GM12878 (cell line): ENCODE measurements around the gene MMD2. TPM values are rescaled to one million over a fixed set of nuclear protein-coding genes. Genes with fewer than 3 reads are reported as not detected.

Source experiments
- ATAC-seq: fragments of 200-7000 bp; cut with Tn5 transposase; 3 replicates; pipeline ENCODE4 v1.9.1; 2020; ENCODE audit warnings: mild to moderate bottlenecking, moderate library complexity
- BruUV-seq: library from RNA; stranded (reverse); fragments of 400-500 nt; replicated peaks from 2 replicates; lab custom pipeline; 2021; lab: Mats Ljungman, UMichigan
- CTCF ChIA-PET: fragments of 300-600 bp; sonication (Branson Sonifier 250); formaldehyde crosslinking; extraction: SDS; loops from one replicate; lab custom pipeline; 2021; ENCODE audit warnings: inconsistent platforms; lab: Yijun Ruan, JAX
- POLR2A ChIA-PET: fragments of 350-600 bp; formaldehyde crosslinking; extraction: SDS; loops from one replicate; lab custom pipeline; 2021; ENCODE audit warnings: inconsistent platforms; lab: Charles Lee
- RAD21 ChIA-PET: fragments of 300-600 bp; sonication (Branson Sonifier 250); formaldehyde crosslinking; loops from one replicate; lab custom pipeline; 2023; ENCODE audit warnings: antibody characterized with exemption; ENCODE audit not compliant: unreplicated experiment; lab: Charles Lee
- SMC1A ChIA-PET: fragments of 300-600 bp; sonication (Branson Sonifier 250); formaldehyde crosslinking; loops from one replicate; lab custom pipeline; 2023; ENCODE audit not compliant: unreplicated experiment, uncharacterized antibody; lab: Charles Lee
- DNase-seq: peaks from one replicate; pipeline ENCODE4 v3.0.0-alpha.2; 2011; ENCODE audit warnings: low read depth, low spot score
- FAIRE-seq: peaks from 3 replicates; lab custom pipeline; 2011; peaks lifted over from hg19 to GRCh38; lab: Jason Lieb, UNC
- H2AFZ ChIP-seq: 2 replicates; pipeline ENCODE4 v1.6.0; 2011; ENCODE audit warnings: low read depth, low read length, control low read depth; ENCODE audit not compliant: control insufficient read depth
- H3K27ac ChIP-seq: 2 replicates; pipeline ENCODE4 v1.5.1; 2011; ENCODE audit warnings: control low read depth; ENCODE audit not compliant: control insufficient read depth, insufficient read depth
- H3K27me3 ChIP-seq, 2 experiments: replicated peaks in 1 of 2; 2 replicates each; pipeline versions ENCODE4 v1.6.0 to v1.6.1; 2011; ENCODE audit warnings: low read length in 1 of 2; ENCODE audit not compliant: control insufficient read depth in 2 of 2, insufficient read depth in 2 of 2
- H3K36me3 ChIP-seq, 2 experiments: 2 replicates each; pipeline ENCODE4 v1.5.1; 2011; ENCODE audit warnings: low read length in 1 of 2; ENCODE audit not compliant: control insufficient read depth in 2 of 2, insufficient read depth in 2 of 2
- H3K4me1 ChIP-seq: 2 replicates; pipeline ENCODE4 v1.6.1; 2011; ENCODE audit warnings: mild to moderate bottlenecking, low read length, moderate library complexity, mixed read lengths; ENCODE audit not compliant: control insufficient read depth, insufficient read depth
- H3K4me2 ChIP-seq: 2 replicates; pipeline ENCODE4 v1.6.0; 2011; ENCODE audit warnings: control low read depth; ENCODE audit not compliant: control insufficient read depth, insufficient read depth
- H3K4me3 ChIP-seq: fragments of 200-600 bp; sonication (generic); 2 replicates; pipeline ENCODE4 v1.5.1; 2016
- H3K79me2 ChIP-seq: 2 replicates; pipeline ENCODE4 v1.6.0; 2011; ENCODE audit warnings: low read length; ENCODE audit not compliant: control insufficient read depth, insufficient read depth
- H3K9ac ChIP-seq: 2 replicates; pipeline ENCODE4 v1.8.0; 2011; ENCODE audit warnings: low read length, control low read depth, mixed read lengths; ENCODE audit not compliant: control insufficient read depth, insufficient read depth
- H3K9me3 ChIP-seq: replicated peaks from 3 replicates; pipeline ENCODE4 v1.5.1; 2011; ENCODE audit warnings: mild to moderate bottlenecking, low read length; ENCODE audit not compliant: control insufficient read depth, insufficient read depth
- H4K20me1 ChIP-seq: 2 replicates; pipeline ENCODE4 v1.6.0; 2011; ENCODE audit not compliant: control insufficient read depth, insufficient read depth
- BCLAF1 ChIP-seq: fragments of 450-650 bp; IDR thresholded peaks from 2 replicates; pipeline ENCODE4 v1.6.1; 2017; ENCODE audit warnings: antibody characterized with exemption, mild to moderate bottlenecking, moderate library complexity
- BHLHE40 ChIP-seq, 2 experiments: fragments of 450-650 bp in 1 of 2; IDR thresholded peaks; 2 replicates each; pipeline ENCODE4 v1.6.1; 2011 to 2017; ENCODE audit warnings: low read depth in 2 of 2, borderline replicate concordance in 1 of 2, improper control_type of control experiment in 1 of 2, low read length in 1 of 2, mild to moderate bottlenecking in 1 of 2
- CBFB ChIP-seq: IDR thresholded peaks from 2 replicates; pipeline ENCODE4 v1.6.1; 2016; ENCODE audit warnings: antibody characterized with exemption, low read depth
- CHD4 ChIP-seq: fragments of 200-600 bp; sonication (generic); IDR thresholded peaks from 2 replicates; pipeline ENCODE4 v1.6.1; 2016; ENCODE audit warnings: mild to moderate bottlenecking
- E2F8 ChIP-seq: fragments of 450-650 bp; IDR thresholded peaks from 2 replicates; pipeline ENCODE4 v1.6.1; 2018; ENCODE audit warnings: mild to moderate bottlenecking, low read depth, moderate library complexity; ENCODE audit not compliant: partially characterized antibody
- IRF5 ChIP-seq: fragments of 450-650 bp; IDR thresholded peaks from 2 replicates; pipeline ENCODE4 v1.6.1; 2017; ENCODE audit warnings: borderline replicate concordance
- PBX3 ChIP-seq: IDR thresholded peaks from 2 replicates; pipeline ENCODE4 v1.6.1; 2011; ENCODE audit warnings: mild to moderate bottlenecking, low read depth, low read length, moderate library complexity; ENCODE audit not compliant: insufficient replicate concordance
- RFX5 ChIP-seq: IDR thresholded peaks from 2 replicates; pipeline ENCODE4 v1.6.1; 2011; ENCODE audit warnings: low read depth, low read length, improper control_type of control experiment
- SP1 ChIP-seq: IDR thresholded peaks from one replicate; pipeline ENCODE4 v1.6.1; 2011; ENCODE audit warnings: low read depth, low read length
- ZNF687 ChIP-seq: fragments of 450-650 bp; IDR thresholded peaks from 2 replicates; pipeline ENCODE4 v1.6.1; 2017; ENCODE audit warnings: mild to moderate bottlenecking, moderate library complexity
- WGBS: methylation state at CpG from one replicate; pipeline ENCODE4 v1.1.6; 2016; ENCODE audit warnings: low lambda C conversion rate; ENCODE audit not compliant: insufficient replicate concordance, insufficient coverage; ENCODE audit errors: missing lambda C conversion rate; 5-methylcytosine and 5-hydroxymethylcytosine counted together
- in situ Hi-C: fragments of 300-500 bp; cut with MboI; formaldehyde crosslinking; loops from 9 replicates; pipeline ENCODE4 v1.14.3; 2018; ENCODE audit warnings: mixed read lengths
- intact Hi-C: fragments of 100-400 bp; cut with micrococcal nuclease; formaldehyde crosslinking; loops from one replicate; pipeline ENCODE4 v1.14.2; 2022; ENCODE audit not compliant: unreplicated experiment
- polyA plus RNA-seq, 11 experiments: library from polyadenylated mRNA; depleted of rRNA in 4 of 11; unstranded in 6 of 11; stranded (reverse) in 5 of 11; fragments of >200 nt; fragmentation: Nextera tagmentation in 4 of 11; fragmentation: Illumina TruSeq in 1 of 11; extraction: Ambion mirVana in 4 of 11; extraction: Trizol in 1 of 11; gene quantifications; 1 replicate in 1 of 11; 2 replicates in 10 of 11; pipeline versions ENCODE4 v1.2.1 to v1.2.3, GENCODE V29; 2011 to 2016; ENCODE audit warnings: inconsistent platforms in 2 of 11, missing spikeins in 2 of 11, low read depth in 1 of 11
- total RNA-seq, 4 experiments: library from RNA; depleted of rRNA in 3 of 4; stranded (reverse); fragments of >200 nt in 3 of 4; fragmentation: Illumina TruSeq in 1 of 4; extraction: Trizol in 1 of 4; gene quantifications; 2 replicates each; pipeline versions ENCODE4 v1.2.1 to v1.2.3, GENCODE V29; 2013 to 2021

Gene MMD2
- total and polyA plus RNA-seq, 10 of the 15 experiments (the other 5 are each of a cell fraction or from before 2014, with no cell fraction given) = not detected

GRCh38 chr7:4959306-4959705 lies 319 bp upstream of the MMD2 start:
- RAD21 ChIA-PET = no interaction called here
- in situ Hi-C loops = no loop called here
- H3K4me1 ChIP-seq = no peaks in the 10 kb centered on the region
- FAIRE-seq (no peak), DNase-seq (no peak), ATAC-seq (no peak)
- CTCF ChIA-PET = no interaction called here
- no peaks in the 10 kb centered on the region for H3K79me2 ChIP-seq
- peaks cover 0 to 3% of the 10 kb centered on the region in 2 experiments; a peak in 1 of 4 replicates for H3K27me3 ChIP-seq
- no peaks in the 10 kb centered on the region for H3K36me3 ChIP-seq
- H3K9ac ChIP-seq = no peak overlapping the region
- no TSS peak for BruUV-seq
- WGBS = no CpG with 5 or more reads among the region's 21 CpGs
- no peak overlapping the region for H3K4me2 ChIP-seq
- no peak overlapping the region for H3K4me3 ChIP-seq
- SMC1A ChIA-PET = no interaction called here
- no peak overlapping the region for H2AFZ ChIP-seq
- intact Hi-C loops = no loop called here
- POLR2A ChIA-PET = no interaction called here
- H3K27ac ChIP-seq = no peak overlapping the region
- no peaks in the 10 kb centered on the region for H3K9me3 ChIP-seq
- no peaks in the 10 kb centered on the region for H4K20me1 ChIP-seq
- TF ChIP-seq IRF5 (no peak), BHLHE40 (IDR thresholded peaks at IDR 0.05; ENCODE audit: borderline replicate concordance in 1 of 2, low read depth in 2 of 2, low read length in 1 of 2) (no peak), CHD4 (no peak), BCLAF1 (no peak), ZNF687 (no peak), RFX5 (no peak), SP1 (no peak), PBX3 (no peak), CBFB (no peak), E2F8 (no peak)
